HEK293 (cell line): Measurements from ENCODE around the gene OR11H7.

ENCODE experiments used
- CTCF ChIP-seq: fragments of 450-650 bp; formaldehyde crosslinking; IDR thresholded peaks from 2 replicates; pipeline ENCODE4 v1.5.1; 2016; ENCODE audit warnings: missing biosample characterization, missing genetic modification characterization
- HOXC10 ChIP-seq: sonication (generic); formaldehyde crosslinking; IDR thresholded peaks from 2 replicates; pipeline ENCODE4 v1.8.1; 2023; ENCODE audit warnings: mild to moderate bottlenecking, missing genetic modification reagents
- KLF17 ChIP-seq: fragments of 450-650 bp; formaldehyde crosslinking; IDR thresholded peaks from 2 replicates; pipeline ENCODE4 v1.5.1; 2016; ENCODE audit warnings: missing biosample characterization, missing genetic modification characterization
- SALL2 ChIP-seq: fragments of 450-650 bp; formaldehyde crosslinking; IDR thresholded peaks from 2 replicates; pipeline ENCODE4 v1.5.0; 2017; ENCODE audit warnings: missing biosample characterization, mild to moderate bottlenecking, missing genetic modification characterization, borderline replicate concordance
- YY1 ChIP-seq: fragments of 450-650 bp; formaldehyde crosslinking; IDR thresholded peaks from 2 replicates; pipeline ENCODE4 v1.5.1; 2018; ENCODE audit warnings: missing biosample characterization, missing genetic modification characterization
- ZBTB20 ChIP-seq: fragments of 450-650 bp; formaldehyde crosslinking; IDR thresholded peaks from 2 replicates; pipeline ENCODE4 v1.5.1; 2016; ENCODE audit warnings: missing biosample characterization, missing genetic modification characterization
- ZFP69B ChIP-seq: fragments of 450-650 bp; formaldehyde crosslinking; IDR thresholded peaks from 2 replicates; pipeline ENCODE4 v1.5.1; 2016; ENCODE audit warnings: missing biosample characterization, missing genetic modification characterization
- ZNF112 ChIP-seq: fragments of 450-650 bp; formaldehyde crosslinking; IDR thresholded peaks from 2 replicates; pipeline ENCODE4 v1.5.0; 2017; ENCODE audit warnings: missing biosample characterization, missing genetic modification characterization
- ZNF223 ChIP-seq: fragments of 450-650 bp; formaldehyde crosslinking; IDR thresholded peaks from 2 replicates; pipeline ENCODE4 v1.5.1; 2016; ENCODE audit warnings: missing biosample characterization, missing genetic modification characterization

- TF ChIP-seq ZBTB20 (tag by site-specific recombination) (no peak), CTCF (tag by site-specific recombination) (no peak), KLF17 (tag by site-specific recombination) (no peak), ZNF223 (no peak), YY1 (tag by site-specific recombination) (no peak), ZNF112 (no peak), ZFP69B (tag by site-specific recombination) (no peak), HOXC10 (CRISPR knock-in tag) (no peak), SALL2 (no peak)
Measured at GRCh38 chr14:20223410-20223809, 5.4 kb upstream of the OR11H7 start, which contains the start of gene OR11H6.
